Measurements from ENCODE around the gene FAM78A.
"Not testable (repeated sequence)": the region's sequence is repeated elsewhere in the genome, so short reads cannot be mapped to it uniquely, and the experiment has no call there.

DNA sequence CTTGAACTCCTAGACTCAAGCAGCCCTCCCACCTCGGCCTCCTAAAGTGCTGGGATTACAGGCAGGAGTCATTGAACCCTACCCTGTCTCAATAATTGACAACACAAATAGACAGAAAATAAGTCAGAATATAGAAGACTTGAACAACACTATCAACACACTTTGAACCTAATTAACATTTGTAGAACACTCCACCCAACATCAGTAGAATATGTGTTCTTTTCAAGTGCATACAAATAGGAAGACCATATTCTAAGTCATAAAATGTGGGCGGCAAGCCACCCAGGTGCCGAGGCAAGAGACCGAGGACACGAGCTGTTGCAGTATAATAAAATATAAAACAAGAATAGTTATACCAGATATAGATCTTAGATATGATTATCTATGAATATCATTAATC lies 32.0 kb downstream of the FAM78A start:
- TF ChIP-seq, protein P1, sequence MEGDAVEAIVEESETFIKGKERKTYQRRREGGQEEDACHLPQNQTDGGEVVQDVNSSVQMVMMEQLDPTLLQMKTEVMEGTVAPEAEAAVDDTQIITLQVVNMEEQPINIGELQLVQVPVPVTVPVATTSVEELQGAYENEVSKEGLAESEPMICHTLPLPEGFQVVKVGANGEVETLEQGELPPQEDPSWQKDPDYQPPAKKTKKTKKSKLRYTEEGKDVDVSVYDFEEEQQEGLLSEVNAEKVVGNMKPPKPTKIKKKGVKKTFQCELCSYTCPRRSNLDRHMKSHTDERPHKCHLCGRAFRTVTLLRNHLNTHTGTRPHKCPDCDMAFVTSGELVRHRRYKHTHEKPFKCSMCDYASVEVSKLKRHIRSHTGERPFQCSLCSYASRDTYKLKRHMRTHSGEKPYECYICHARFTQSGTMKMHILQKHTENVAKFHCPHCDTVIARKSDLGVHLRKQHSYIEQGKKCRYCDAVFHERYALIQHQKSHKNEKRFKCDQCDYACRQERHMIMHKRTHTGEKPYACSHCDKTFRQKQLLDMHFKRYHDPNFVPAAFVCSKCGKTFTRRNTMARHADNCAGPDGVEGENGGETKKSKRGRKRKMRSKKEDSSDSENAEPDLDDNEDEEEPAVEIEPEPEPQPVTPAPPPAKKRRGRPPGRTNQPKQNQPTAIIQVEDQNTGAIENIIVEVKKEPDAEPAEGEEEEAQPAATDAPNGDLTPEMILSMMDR (IDR thresholded peaks at IDR 0.05; ENCODE audit: insufficient read depth, low read depth, low read length) = not testable (repeated sequence)
- TF ChIP-seq EZH2 (IDR thresholded peaks at IDR 0.05; ENCODE audit: insufficient read depth, low read length) = not testable (repeated sequence)

All from astrocyte (in vitro differentiated cells and primary cell).